GM10266 (cell line): ENCODE data around the gene MEMO1.

Experiments used
- DNase-seq: peaks from one replicate; pipeline ENCODE4 v3.0.0; 2012; ENCODE audit errors: extremely low spot score
- TF ChIP-seq, protein P1 (sequence below): IDR thresholded peaks from 2 replicates; pipeline ENCODE4 v1.5.1; 2012; ENCODE audit warnings: mild to moderate bottlenecking, low read depth; ENCODE audit not compliant: control insufficient read depth, insufficient read depth; ENCODE audit errors: missing control alignments

Gene MEMO1

GRCh38 chr2:32003791-32004190 is 7.0 kb downstream of the MEMO1 start:
- DNase-seq, result no peak
- TF ChIP-seq, protein P1, sequence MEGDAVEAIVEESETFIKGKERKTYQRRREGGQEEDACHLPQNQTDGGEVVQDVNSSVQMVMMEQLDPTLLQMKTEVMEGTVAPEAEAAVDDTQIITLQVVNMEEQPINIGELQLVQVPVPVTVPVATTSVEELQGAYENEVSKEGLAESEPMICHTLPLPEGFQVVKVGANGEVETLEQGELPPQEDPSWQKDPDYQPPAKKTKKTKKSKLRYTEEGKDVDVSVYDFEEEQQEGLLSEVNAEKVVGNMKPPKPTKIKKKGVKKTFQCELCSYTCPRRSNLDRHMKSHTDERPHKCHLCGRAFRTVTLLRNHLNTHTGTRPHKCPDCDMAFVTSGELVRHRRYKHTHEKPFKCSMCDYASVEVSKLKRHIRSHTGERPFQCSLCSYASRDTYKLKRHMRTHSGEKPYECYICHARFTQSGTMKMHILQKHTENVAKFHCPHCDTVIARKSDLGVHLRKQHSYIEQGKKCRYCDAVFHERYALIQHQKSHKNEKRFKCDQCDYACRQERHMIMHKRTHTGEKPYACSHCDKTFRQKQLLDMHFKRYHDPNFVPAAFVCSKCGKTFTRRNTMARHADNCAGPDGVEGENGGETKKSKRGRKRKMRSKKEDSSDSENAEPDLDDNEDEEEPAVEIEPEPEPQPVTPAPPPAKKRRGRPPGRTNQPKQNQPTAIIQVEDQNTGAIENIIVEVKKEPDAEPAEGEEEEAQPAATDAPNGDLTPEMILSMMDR, result no peak

DNA sequence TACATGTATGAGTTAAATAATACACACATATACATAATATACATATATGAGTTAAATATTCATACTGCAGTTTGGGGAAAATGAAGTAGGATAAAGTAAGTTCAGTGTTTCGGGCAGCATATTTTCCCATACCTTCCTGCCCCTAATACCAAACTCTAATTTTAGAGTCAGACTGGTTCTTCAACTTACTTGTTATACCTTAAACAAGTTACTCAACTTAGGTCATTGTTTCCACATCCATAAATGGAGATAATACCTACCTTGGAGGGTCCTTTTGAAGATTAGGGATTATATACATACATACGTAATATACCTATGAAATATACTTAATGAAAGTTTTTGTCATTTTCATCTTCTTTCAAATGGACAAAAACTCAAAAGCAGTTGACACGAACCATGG is 8.4 kb downstream of the MEMO1 start:
- TF ChIP-seq, protein P1, result no peak
- DNase-seq, result no peak

GRCh38 chr2:31999438-31999837 is 11.4 kb downstream of the MEMO1 start:
- TF ChIP-seq, protein P1, result no peak
- DNase-seq, result no peak

GRCh38 chr2:31998731-31999383 is 12.0 kb downstream of the MEMO1 start:
- DNase-seq, result no peak
- TF ChIP-seq, protein P1, result no peak

- DNase-seq, result no peak
- TF ChIP-seq, protein P1, result no peak
Measured at GRCh38 chr2:31997653-31998052, 13.2 kb downstream of the MEMO1 start.

GRCh38 chr2:31996571-31997150 is 14.1 kb downstream of the MEMO1 start:
- no peak for DNase-seq

GRCh38 chr2:31992934-31993333 is 17.9 kb downstream of the MEMO1 start:
- no peak for DNase-seq
- TF ChIP-seq, protein P1, result no peak

More at GRCh38 chr2:31996571-31997150, 14.1 kb downstream of the MEMO1 start:
- TF ChIP-seq, protein P1, result no peak
